ENCODE data around the gene EHMT1.
A peak's percentile ranks its signal among the peaks of the same experiment; 100 is the strongest.

Gene EHMT1

DNA sequence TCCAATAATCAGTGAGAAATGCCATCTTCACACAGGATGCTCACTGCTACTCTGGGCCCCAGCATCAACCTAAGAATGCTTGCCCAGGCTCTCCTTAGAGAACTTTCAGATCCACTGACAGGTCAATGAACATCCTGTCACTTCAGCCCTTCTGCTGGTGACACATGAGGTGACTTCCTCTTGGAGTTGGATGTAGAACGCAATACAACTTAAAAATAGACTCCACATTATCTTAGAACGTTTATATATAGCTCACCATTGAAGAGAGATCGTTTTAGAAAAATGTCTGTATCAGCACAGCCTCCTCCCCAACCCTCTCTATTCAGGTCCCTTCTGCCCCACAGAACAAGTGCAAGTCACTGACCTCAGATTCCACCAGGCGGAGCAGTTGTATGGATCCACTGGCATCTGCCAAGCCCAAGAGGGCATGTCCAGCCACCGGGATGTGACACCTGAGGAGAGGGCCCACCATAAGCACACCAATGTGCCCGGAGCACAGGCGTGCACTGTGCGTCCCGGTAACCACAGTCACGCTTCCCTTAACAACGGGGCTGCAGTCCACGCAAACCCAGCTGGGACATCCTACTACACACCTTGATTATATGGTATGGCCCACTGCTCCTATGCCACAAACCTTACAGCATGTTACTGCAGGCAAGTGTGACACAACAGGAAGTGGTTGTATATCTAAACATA lies 42.9 kb upstream of the EHMT1 start:
- DNase-seq, result no peak
- Histone ChIP-seq H3K4me3 (ENCODE audit: low read depth, low read length) (no peak overlapping the region), H3K36me3 (peaks cover 44% of the 10 kb centered on the region), H3K9me3 (no peaks in the 10 kb centered on the region), H3K4me1 (no peaks in the 10 kb centered on the region; the same call in 1 of the 2 replicates), H3K27me3 (no peaks in the 10 kb centered on the region)
- TF ChIP-seq, protein P1, sequence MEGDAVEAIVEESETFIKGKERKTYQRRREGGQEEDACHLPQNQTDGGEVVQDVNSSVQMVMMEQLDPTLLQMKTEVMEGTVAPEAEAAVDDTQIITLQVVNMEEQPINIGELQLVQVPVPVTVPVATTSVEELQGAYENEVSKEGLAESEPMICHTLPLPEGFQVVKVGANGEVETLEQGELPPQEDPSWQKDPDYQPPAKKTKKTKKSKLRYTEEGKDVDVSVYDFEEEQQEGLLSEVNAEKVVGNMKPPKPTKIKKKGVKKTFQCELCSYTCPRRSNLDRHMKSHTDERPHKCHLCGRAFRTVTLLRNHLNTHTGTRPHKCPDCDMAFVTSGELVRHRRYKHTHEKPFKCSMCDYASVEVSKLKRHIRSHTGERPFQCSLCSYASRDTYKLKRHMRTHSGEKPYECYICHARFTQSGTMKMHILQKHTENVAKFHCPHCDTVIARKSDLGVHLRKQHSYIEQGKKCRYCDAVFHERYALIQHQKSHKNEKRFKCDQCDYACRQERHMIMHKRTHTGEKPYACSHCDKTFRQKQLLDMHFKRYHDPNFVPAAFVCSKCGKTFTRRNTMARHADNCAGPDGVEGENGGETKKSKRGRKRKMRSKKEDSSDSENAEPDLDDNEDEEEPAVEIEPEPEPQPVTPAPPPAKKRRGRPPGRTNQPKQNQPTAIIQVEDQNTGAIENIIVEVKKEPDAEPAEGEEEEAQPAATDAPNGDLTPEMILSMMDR (IDR thresholded peaks at IDR 0.05; ENCODE audit: low read depth, low read length), result no peak

DNA sequence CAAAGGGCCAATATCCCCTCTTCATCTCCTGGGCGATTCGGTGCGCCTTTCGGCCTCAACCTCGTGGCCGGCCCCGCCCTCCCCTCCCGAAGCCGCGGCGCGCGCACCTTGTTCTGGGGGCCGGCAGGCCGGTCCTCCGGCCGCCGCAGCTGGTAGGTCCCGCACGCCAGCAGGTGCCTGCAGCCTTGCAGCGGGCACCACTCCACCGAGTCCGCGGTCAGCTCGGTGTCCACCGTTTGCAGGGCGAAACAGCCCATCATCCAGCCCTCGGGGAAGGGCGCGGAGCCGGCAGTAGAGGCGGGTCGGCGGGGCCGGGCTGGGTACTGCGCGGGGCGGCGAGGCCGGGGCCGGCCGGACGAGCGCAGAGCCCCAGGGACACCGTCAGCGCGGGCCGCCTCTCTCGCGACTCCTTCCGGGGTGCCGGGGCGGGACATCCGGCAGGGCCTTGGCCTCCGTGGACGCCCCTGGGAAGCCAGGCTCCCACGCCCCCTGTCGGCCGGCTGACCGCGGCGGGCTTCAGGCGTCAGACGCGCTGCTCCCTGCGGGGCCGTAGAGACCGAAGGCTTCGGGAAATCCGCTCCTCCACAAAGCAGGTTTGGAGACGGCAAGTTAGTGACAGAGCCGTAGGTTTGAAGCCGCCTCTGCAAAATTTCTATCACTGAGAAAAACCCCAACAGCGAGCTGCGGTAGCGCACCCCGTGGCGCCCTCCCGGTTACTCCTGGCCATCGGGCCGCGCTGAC lies 40.1 kb upstream of the EHMT1 start, which contains the start of gene DPH7:
DPH7 (minus strand) TSS at position 408 of the 741 bp plus-strand sequence; CDS start at position 260, 148 bp downstream.
- H3K36me3 ChIP-seq, result peaks cover 51% of the 10 kb centered on the region
- no peaks in the 10 kb centered on the region; the same call in 1 of the 2 replicates for H3K4me1 ChIP-seq
- peak; percentile 99 for DNase-seq
- H3K27me3 ChIP-seq, result no peaks in the 10 kb centered on the region
- H3K4me3 ChIP-seq (ENCODE audit: low read depth, low read length), result peak within 1 kb of the TSS; percentile 89
- no peaks in the 10 kb centered on the region for H3K9me3 ChIP-seq
- TF ChIP-seq, protein P1 (IDR thresholded peaks at IDR 0.05; ENCODE audit: low read depth, low read length), result peak; percentile 83

DNA sequence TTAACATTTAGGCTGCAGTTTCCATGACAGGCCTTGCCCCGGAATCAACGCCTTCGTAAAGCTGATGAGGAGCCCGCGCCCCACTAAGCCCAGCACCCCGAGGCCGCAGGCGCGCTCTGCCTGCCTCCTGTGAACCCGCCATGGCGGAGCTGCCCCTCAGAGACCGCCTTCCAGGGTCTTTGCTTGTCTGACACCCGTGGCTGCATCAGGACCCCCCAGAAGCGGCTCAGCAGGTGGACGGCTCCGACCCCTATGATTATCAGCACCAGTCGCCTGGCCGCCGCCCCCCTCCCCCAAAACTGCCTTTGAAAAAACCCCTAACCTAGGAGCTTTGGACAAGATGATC lies 39.6 kb upstream of the EHMT1 start:
- Histone ChIP-seq H3K4me3 (ENCODE audit: low read depth, low read length) (peak overlapping the region; percentile 89), H3K27me3 (no peaks in the 10 kb centered on the region), H3K4me1 (no peaks in the 10 kb centered on the region; the same call in 1 of the 2 replicates), H3K9me3 (no peaks in the 10 kb centered on the region), H3K36me3 (peaks cover 49% of the 10 kb centered on the region)
- no peak for DNase-seq
- TF ChIP-seq, protein P1 (IDR thresholded peaks at IDR 0.05; ENCODE audit: low read depth, low read length), result no peak

DNA sequence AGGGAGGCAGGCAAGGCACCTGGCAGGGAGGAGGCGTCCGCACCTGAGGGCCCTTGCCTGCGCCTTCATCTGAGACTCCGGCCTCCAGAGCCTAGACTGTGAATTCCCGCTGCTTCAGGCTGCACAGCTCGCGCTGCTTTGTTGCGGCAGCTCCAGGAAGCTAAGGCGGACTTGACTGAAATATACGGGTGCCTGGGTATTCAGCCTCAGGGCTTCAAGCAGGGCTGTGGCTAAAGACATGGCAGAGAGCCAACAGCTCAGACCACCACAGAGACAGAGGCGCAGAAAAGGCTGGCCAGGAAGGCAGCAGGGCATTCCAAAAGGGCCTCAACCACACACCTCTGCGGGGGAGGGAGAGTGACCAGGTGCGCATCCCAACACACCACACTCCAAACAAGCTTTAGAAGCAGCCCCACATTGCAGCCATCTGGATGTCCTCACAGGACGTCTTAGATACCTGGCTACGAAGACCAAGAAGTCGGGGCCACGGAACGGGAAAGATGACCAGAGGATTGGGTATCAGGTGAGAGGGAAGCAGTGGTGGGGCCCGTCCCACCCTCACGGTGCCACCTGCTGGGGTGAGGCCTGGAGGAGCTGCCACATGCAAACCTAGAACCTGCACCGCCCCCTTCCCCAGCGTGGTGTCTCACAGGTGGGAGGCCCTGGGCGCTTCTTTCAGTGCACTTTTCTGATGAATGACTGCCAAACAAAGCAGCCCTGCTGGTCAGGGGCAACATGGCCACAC lies 38.4 kb upstream of the EHMT1 start:
- H3K36me3 ChIP-seq, result peaks cover 46% of the 10 kb centered on the region

DNA sequence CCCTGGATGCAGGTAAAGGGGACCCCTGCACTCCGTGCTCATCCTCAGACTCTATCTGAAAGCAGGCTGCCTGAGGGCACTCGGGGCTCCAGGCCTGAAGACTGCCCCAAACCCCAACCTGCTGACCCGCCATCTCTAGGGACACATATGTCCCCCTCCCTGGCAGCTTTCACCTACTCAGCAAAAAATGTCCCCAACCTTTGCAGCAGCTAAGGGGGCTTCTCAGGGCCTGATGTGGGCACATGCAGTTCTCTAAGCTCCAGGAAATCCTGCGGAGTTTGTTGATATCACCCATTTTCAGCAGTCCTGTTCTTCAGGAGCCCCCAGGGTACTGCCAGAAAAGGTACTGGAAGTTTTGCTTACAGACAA lies 37.9 kb upstream of the EHMT1 start:
- Histone ChIP-seq H3K27me3 (no peaks in the 10 kb centered on the region), H3K36me3 (peaks cover 45% of the 10 kb centered on the region)

More for the DNA sequence above, 38.4 kb upstream of the EHMT1 start:
- H3K9me3 ChIP-seq, result no peaks in the 10 kb centered on the region
- TF ChIP-seq, protein P1 (IDR thresholded peaks at IDR 0.05; ENCODE audit: low read depth, low read length), result no peak
- peak; percentile 47 for DNase-seq
- no peak overlapping the region for H3K4me3 ChIP-seq (ENCODE audit: low read depth, low read length)
- no peaks in the 10 kb centered on the region for H3K27me3 ChIP-seq
- H3K4me1 ChIP-seq, result no peaks in the 10 kb centered on the region; the same call in 1 of the 2 replicates

More for the DNA sequence above, 37.9 kb upstream of the EHMT1 start:
- DNase-seq, result no peak
- no peaks in the 10 kb centered on the region; the same call in 1 of the 2 replicates for H3K4me1 ChIP-seq
- no peaks in the 10 kb centered on the region for H3K9me3 ChIP-seq
- no peak overlapping the region for H3K4me3 ChIP-seq (ENCODE audit: low read depth, low read length)
- TF ChIP-seq, protein P1 (IDR thresholded peaks at IDR 0.05; ENCODE audit: low read depth, low read length), result no peak

All from BE2C (cell line).